Measurements from ENCODE around the gene CCDC71L.

CCDC71L gene

GRCh38 chr7:106610996-106611886, 49.7 kb downstream of the CCDC71L start:
- no peaks in the 10 kb centered on the region for H3K9me3 ChIP-seq (ENCODE audit: control insufficient read depth, insufficient read depth, low read length)
- H3K27me3 ChIP-seq (ENCODE audit: control insufficient read depth, insufficient read depth, low read length), result no peaks in the 10 kb centered on the region
- no peaks in the 10 kb centered on the region for H3K36me3 ChIP-seq (ENCODE audit: control insufficient read depth, insufficient read depth, low read length)
- H3K4me1 ChIP-seq (ENCODE audit: control insufficient read depth, insufficient read depth, low read length), result peaks cover 3% of the 10 kb centered on the region
- no peak overlapping the region for H3K4me3 ChIP-seq (ENCODE audit: low read depth, low read length)
- no peak overlapping the region for H3K9ac ChIP-seq (ENCODE audit: low read depth, low read length)

GRCh38 chr7:106609416-106609815, 51.5 kb downstream of the CCDC71L start:
- H3K9me3 ChIP-seq (ENCODE audit: control insufficient read depth, insufficient read depth, low read length), result no peaks in the 10 kb centered on the region
- H3K36me3 ChIP-seq (ENCODE audit: control insufficient read depth, insufficient read depth, low read length), result no peaks in the 10 kb centered on the region
- no peak overlapping the region for H3K9ac ChIP-seq (ENCODE audit: low read depth, low read length)
- peaks cover 3% of the 10 kb centered on the region for H3K4me1 ChIP-seq (ENCODE audit: control insufficient read depth, insufficient read depth, low read length)
- H3K4me3 ChIP-seq (ENCODE audit: low read depth, low read length), result no peak overlapping the region
- H3K27me3 ChIP-seq (ENCODE audit: control insufficient read depth, insufficient read depth, low read length), result no peaks in the 10 kb centered on the region

- Histone ChIP-seq H3K4me1 (ENCODE audit: control insufficient read depth, insufficient read depth, low read length) (peaks cover 3% of the 10 kb centered on the region), H3K27me3 (ENCODE audit: control insufficient read depth, insufficient read depth, low read length) (no peaks in the 10 kb centered on the region), H3K36me3 (ENCODE audit: control insufficient read depth, insufficient read depth, low read length) (no peaks in the 10 kb centered on the region), H3K9ac (ENCODE audit: low read depth, low read length) (no peak overlapping the region), H3K9me3 (ENCODE audit: control insufficient read depth, insufficient read depth, low read length) (no peaks in the 10 kb centered on the region), H3K4me3 (ENCODE audit: low read depth, low read length) (no peak overlapping the region)
Observed at GRCh38 chr7:106608661-106609060, 52.3 kb downstream of the CCDC71L start.
